ENCODE measurements around the gene CD163L1. TPM values are rescaled to one million over a fixed set of nuclear protein-coding genes. Genes with fewer than 3 reads are reported as not detected.
A peak's percentile ranks its signal among the peaks of the same experiment; 100 is the strongest.

Gene CD163L1
- total and polyA plus RNA-seq, 12 donors = 1.00 to 7.2 (median 2.5) TPM

GRCh38 chr12:7375145-7375543 lies 68.8 kb downstream of the CD163L1 start:
- 64 to 81% methylated on average over 3 of the region's 3 CpGs for WGBS, 2 donors
- no peaks in the 10 kb centered on the region for H3K4me1 ChIP-seq
- H3K27ac ChIP-seq = no peak overlapping the region
- TF ChIP-seq, protein P1, sequence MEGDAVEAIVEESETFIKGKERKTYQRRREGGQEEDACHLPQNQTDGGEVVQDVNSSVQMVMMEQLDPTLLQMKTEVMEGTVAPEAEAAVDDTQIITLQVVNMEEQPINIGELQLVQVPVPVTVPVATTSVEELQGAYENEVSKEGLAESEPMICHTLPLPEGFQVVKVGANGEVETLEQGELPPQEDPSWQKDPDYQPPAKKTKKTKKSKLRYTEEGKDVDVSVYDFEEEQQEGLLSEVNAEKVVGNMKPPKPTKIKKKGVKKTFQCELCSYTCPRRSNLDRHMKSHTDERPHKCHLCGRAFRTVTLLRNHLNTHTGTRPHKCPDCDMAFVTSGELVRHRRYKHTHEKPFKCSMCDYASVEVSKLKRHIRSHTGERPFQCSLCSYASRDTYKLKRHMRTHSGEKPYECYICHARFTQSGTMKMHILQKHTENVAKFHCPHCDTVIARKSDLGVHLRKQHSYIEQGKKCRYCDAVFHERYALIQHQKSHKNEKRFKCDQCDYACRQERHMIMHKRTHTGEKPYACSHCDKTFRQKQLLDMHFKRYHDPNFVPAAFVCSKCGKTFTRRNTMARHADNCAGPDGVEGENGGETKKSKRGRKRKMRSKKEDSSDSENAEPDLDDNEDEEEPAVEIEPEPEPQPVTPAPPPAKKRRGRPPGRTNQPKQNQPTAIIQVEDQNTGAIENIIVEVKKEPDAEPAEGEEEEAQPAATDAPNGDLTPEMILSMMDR (IDR thresholded peaks at IDR 0.05) = no peak
- H3K36me3 ChIP-seq = no peaks in the 10 kb centered on the region
- no peak overlapping the region for H3K4me3 ChIP-seq
- H3K9me3 ChIP-seq = no peaks in the 10 kb centered on the region
- intact Hi-C loops (cut with DNase I) = no loop called here
- ATAC-seq (no peak), DNase-seq (no peak)
- peaks cover 0 to 42% (median 0%) of the 10 kb centered on the region in 7 donors for H3K27me3 ChIP-seq

GRCh38 chr12:7374423-7375144 lies 69.4 kb downstream of the CD163L1 start:
- Histone ChIP-seq H3K27me3 (peaks cover 0 to 42% (median 0%) of the 10 kb centered on the region in 7 donors), H3K9me3 (no peaks in the 10 kb centered on the region), H3K4me3 (no peak overlapping the region), H3K36me3 (no peaks in the 10 kb centered on the region), H3K27ac (no peak overlapping the region), H3K4me1 (no peaks in the 10 kb centered on the region)
- TF ChIP-seq, protein P1 (IDR thresholded peaks at IDR 0.05) = peak in 4 of 9 donors; percentile 8 to 41 (median 16)
- peak in 1 of 2 donors; percentile 20 for DNase-seq
- no peak for ATAC-seq
- intact Hi-C loops (cut with DNase I) = no loop called here
- WGBS, 2 donors = 47 to 49% methylated on average over 17 of the region's 17 CpGs

DNA sequence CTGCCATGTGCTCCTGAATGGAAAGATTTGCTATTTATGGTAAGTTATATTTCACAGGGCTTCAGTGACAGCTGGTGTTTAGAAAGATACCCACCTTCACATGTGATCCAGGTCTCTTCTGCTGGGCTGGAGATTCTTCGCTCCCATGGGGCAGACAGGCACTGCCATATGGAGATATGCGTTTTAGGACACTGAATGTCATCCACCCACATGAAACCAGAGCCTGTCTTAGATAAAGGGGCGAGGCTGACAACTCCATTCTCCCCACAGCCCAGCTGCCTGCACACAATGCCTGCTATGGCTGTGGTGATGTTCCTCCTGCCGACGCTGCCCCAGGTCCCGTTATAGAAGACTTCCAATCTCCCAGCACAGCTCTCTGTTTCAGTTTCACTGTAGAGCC lies 70.7 kb downstream of the CD163L1 start:
- Histone ChIP-seq H3K27me3 (peaks cover 0 to 32% (median 0%) of the 10 kb centered on the region in 7 donors), H3K36me3 (no peaks in the 10 kb centered on the region), H3K4me1 (no peaks in the 10 kb centered on the region), H3K9me3 (no peaks in the 10 kb centered on the region), H3K4me3 (no peak overlapping the region), H3K27ac (no peak overlapping the region)
- intact Hi-C loops (cut with DNase I) = no loop called here
- DNase-seq = no peak
- no peak for ATAC-seq
- WGBS, 2 donors = 37 to 45% methylated on average over 6 of the region's 6 CpGs
- TF ChIP-seq, protein P1 (IDR thresholded peaks at IDR 0.05) = no peak

GRCh38 chr12:7369274-7369729 lies 74.7 kb downstream of the CD163L1 start:
- Histone ChIP-seq H3K27ac (no peak overlapping the region), H3K4me3 (peak overlapping the region in 1 of 10 donors; percentile 16), H3K36me3 (no peaks in the 10 kb centered on the region), H3K4me1 (no peaks in the 10 kb centered on the region), H3K27me3 (peaks cover 0 to 10% (median 0%) of the 10 kb centered on the region in 7 donors), H3K9me3 (peaks cover 0 to 9% (median 0%) of the 10 kb centered on the region in 11 donors)
- TF ChIP-seq, protein P1 (IDR thresholded peaks at IDR 0.05) = no peak
- peak; percentile 76 to 93 (median 83) for ATAC-seq
- intact Hi-C loops (cut with DNase I) = no loop called here
- 45 to 50% methylated on average over 10 of the region's 10 CpGs for WGBS, 2 donors
- peak; percentile 49 to 62 for DNase-seq

Data from heart right ventricle (tissue), 16 donors.